Epithelial cell of esophagus (primary cell): ENCODE data around the gene SLC16A6.
"Not testable (repeated sequence)": the region's sequence is repeated elsewhere in the genome, so short reads cannot be mapped to it uniquely, and the experiment has no call there.

ENCODE experiments used
- DNase-seq: peaks from one replicate; pipeline ENCODE4 v3.0.0; 2010; ENCODE audit warnings: low read depth
- H3K4me3 ChIP-seq: 2 replicates; pipeline ENCODE4 v1.5.1; 2011; ENCODE audit warnings: mild to moderate bottlenecking, low read length, control low read depth
- TF ChIP-seq, protein P1 (sequence below): IDR thresholded peaks from 2 replicates; pipeline ENCODE4 v1.5.1; 2011; ENCODE audit warnings: low read depth, mild to moderate bottlenecking, low read length, control low read depth, inconsistent platforms; ENCODE audit not compliant: insufficient read depth; ENCODE audit errors: missing control alignments

The SLC16A6 gene

DNA sequence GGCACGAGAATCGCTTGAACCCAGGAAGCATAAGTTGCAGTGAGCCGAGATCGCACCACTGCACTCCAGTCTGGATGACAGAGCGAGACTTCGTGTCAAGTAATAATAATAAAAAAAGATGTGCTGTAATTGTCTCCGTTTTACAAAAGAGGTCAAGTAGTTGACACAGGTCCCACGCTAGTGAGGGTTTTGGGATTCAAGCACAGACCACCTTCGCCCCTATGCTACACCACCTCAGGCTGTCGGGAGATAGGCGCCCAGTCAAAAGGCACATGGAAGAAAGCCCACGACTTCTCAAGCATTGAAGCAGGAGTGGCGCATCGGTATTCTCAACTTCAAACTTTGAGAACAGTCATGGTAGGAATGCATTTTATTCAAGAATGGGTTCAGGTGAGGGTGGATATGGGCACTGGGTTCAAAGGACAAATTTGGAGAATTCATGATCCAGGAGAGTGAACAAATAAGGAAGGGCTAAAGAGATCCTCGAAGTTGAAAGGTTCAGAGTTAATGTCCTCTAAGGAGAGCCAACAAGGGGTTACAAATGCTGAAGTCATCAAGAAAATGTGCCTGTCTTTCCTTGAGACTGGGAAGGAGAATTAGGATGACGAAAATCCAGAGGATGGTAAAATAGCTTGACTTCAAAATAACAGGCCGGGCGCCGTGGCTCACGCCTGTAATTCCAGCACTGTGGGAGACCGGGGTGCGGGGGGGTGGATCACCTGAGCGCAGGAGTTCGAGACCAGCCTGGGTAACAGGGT is 44.5 kb downstream of the SLC16A6 start:
- H3K4me3 ChIP-seq = no peak overlapping the region
- DNase-seq = no peak
- TF ChIP-seq, protein P1, sequence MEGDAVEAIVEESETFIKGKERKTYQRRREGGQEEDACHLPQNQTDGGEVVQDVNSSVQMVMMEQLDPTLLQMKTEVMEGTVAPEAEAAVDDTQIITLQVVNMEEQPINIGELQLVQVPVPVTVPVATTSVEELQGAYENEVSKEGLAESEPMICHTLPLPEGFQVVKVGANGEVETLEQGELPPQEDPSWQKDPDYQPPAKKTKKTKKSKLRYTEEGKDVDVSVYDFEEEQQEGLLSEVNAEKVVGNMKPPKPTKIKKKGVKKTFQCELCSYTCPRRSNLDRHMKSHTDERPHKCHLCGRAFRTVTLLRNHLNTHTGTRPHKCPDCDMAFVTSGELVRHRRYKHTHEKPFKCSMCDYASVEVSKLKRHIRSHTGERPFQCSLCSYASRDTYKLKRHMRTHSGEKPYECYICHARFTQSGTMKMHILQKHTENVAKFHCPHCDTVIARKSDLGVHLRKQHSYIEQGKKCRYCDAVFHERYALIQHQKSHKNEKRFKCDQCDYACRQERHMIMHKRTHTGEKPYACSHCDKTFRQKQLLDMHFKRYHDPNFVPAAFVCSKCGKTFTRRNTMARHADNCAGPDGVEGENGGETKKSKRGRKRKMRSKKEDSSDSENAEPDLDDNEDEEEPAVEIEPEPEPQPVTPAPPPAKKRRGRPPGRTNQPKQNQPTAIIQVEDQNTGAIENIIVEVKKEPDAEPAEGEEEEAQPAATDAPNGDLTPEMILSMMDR = no peak

DNA sequence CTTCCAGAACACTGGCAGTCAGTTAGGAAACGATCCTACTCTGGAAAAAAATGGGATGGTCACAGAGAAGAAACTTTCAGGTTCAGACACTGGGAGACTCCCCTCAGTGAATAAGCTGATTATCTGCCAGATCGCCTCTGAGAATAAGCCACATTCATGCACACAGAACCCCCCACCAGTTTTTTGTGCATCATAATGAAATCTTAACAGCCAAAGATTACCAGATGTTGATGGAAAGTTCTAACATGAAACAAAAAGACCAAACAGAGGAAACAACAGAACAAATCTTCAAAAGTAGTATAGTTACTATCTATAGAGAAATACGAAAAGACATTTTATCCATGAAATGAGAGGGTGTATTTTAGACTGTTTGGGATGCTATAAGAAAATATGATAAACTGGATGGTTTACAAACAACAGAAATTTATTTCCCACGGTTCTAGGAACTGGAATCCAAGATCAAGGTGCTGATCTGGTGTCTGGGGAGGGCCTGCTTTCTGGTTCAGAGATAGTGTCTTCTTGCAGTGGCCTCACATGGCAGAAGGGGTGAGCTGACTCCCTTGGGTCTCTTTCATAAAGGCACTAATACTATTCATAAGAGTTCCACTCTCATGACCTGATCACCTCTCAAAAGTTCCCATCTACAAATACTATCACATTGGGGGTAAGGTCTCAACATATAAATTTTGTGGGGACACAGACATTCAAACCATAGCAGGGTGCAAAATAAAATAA is 51.1 kb downstream of the SLC16A6 start:
- TF ChIP-seq, protein P1 = no peak
- DNase-seq = no peak
- no peak overlapping the region for H3K4me3 ChIP-seq

DNA sequence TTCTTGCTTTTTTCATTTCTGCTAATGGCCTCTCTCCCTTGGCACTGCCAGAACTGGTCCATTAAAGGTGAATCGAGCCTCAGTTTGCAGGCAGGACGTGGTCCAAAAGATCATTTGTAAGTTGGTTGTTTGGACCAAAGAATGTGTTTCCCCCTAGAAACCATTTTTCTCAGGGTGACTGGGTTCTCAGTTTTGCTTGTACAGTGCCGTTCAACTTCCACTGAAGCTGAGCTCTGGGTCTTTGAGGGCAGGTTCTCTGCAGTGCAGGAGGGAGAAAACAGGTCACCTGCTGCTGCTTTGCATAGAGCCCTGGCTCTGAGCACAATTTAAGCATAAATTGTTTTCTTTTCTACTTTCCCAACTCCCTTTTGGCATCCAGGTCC is 52.1 kb downstream of the SLC16A6 start:
- TF ChIP-seq, protein P1 = no peak
- no peak overlapping the region for H3K4me3 ChIP-seq
- no peak for DNase-seq

DNA sequence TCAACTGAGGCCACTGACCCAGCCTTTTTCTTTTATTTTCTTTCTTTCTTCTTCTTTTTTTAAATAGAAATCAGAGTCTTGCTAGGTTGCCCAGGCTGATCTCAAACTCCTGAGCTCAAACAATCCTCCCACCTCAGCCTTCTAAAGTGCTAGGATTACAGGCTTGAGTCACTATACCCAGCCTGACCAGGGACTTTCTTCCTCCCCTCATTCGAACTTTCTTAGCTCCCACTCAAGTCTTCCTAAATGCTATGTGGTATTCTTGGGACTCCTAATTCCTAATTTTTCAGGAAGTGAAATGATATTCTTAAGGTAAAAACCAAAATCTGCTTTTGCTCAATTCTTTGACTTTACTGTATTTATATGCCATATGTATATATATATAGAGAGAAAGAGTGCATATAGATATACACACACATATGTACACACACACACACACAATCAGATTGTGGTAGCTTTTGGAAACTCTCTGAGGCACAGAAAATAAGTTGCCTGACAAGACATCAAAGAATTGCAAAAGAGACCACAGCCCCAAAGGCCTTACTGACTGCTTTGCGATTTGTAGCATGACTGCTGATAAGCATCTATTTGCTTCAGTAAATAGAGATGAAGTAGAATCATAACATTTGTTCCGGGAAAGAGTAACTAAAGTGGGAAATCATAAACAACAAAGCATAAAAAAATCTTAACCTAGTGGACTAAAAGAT is 52.6 kb downstream of the SLC16A6 start:
- TF ChIP-seq, protein P1 = no peak
- H3K4me3 ChIP-seq = no peak overlapping the region
- DNase-seq = no peak

DNA sequence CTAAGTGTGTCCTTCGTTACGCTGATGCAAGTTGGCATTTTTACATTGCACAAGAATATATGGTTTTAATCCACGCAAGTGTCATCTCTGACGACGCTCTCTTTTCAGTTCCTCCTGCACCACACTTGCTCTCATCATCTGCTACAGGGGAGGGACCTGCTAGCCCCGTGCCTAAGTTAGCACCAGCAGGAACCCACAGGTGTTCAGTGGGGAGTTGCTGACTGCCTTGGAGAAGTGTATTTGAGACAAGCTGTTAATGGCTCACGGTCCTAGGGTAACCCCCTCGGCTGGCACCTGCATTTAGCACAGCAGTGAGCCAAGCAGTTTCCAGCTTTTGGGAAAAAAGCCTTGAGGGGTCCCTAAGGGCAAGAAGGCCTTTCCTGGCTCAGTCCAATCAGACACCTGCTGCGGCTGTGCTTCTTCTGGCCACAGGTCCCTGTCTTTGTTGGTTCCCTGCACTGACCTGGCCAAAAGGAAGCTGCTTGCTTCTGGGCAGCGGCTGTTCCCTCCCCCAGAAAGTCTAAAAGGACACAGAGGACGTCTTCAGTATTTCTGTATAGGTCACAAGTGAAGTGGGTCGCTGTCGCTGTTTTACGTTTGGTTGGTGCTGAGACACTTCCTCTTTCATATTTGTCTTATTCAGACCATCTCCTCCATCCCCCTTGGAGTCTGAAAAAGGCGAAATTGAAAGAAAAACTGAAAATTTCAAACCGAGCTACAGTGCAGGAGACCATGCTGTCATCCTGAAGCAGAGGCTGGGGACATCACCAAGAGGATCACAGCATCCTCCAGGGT is 53.4 kb downstream of the SLC16A6 start:
- H3K4me3 ChIP-seq, DNase-seq: not testable (repeated sequence)

DNA sequence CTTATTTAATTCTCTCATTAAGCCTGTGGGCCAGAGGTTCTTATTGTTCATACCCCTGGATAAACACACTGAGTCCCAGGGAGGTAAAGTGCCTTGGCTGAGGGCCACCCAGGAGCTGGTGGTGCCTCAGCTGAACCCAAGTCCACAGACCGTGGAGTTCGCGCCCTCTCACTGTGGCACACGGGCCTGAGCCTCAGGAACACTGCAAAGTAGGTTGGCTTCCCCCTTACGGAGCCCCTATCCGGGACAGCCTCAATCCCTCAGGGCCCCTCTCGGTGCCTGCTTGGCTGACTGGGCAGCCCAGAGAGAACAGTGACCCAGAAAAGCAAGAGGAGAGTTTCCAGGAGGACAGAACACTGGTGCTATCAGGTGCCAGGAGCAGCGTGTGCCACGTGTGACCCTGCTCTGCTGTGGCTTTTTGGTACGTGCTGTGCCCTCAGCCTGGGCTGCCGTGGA is 55.6 kb downstream of the SLC16A6 start:
- H3K4me3 ChIP-seq, DNase-seq: not testable (repeated sequence)

DNA sequence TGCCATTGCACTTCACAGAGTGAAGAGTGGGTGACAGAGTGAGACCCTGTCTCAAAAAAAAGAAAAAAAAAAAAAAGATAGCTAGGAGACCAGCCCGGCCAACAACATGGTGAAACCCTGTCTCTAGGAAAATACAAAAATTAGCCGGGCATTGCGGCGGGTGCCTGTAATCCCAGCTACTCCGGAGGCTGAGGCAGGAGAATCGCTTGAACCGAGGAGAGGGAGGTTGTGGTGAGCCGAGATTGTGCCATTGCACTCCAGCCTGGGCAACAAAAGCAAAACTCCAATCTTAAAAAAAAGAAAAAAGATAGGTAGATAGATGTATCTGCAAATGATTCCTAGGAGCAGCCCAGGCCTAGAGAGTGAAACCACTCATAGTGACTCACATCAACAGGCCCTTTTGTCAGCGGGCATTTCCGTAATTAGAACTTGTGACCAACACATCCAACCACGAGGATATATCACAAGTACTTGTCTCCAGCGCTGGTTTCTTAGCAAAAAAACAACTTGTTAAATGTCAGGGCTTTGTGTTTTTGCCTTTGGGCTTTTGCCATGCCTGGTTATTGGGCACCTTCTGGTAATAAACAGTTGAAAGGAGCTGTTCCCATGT is 56.1 kb downstream of the SLC16A6 start:
- not testable (repeated sequence) for H3K4me3 ChIP-seq
- DNase-seq = peak; percentile 93

DNA sequence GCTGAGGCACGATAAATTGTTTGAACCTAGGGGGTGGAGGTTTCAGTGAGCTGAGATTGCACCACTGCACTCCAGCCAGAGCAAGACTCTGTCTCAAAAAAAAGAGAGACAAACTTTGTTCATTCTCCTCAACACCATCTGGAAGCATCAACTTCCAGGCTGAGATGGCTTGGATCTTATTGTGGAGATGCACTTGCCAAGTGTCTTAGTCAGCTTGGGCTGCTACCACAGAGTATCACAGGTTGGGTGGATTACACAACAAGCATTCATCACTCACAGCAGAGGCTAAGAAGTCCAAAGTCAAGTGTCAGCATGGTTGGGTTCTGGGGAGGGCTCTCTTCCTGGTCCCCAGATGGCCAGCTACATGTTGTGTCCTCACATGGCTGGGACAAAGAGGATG is 58.2 kb downstream of the SLC16A6 start:
- DNase-seq = peak; percentile 82
- H3K4me3 ChIP-seq = not testable (repeated sequence)
